ENCODE data around the gene COX18. TPM values are rescaled to one million over a fixed set of nuclear protein-coding genes. Genes with fewer than 3 reads are reported as not detected.

The COX18 gene
- total RNA-seq, 4 donors from 2014 or later, result 7.4 to 15.0 (median 12.7) TPM

DNA sequence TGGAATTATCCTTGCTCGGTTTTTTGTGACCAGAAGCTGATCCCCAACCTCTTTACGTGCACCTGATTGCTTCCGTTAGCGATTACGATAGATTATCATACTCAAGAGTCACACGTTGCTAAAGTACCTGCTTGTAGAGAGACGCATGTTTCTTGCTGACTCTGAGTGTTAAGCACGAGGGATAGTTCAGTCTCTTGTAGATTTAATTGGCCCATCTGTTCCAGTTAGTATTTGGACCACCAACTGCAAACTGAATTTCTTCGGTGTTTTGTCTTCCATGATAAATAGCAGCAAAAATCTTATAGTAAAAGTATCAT lies 516 bp upstream of the COX18 start:
- Histone ChIP-seq H3K4me1 (peaks cover 5 to 26% of the 10 kb centered on the region in 2 donors), H3K27ac (peak overlapping the region; percentile 88 to 94 (median 93)), H3K9me3 (no peaks in the 10 kb centered on the region), H3K27me3 (no peaks in the 10 kb centered on the region), H3K4me3 (peak overlapping the region; percentile 61 to 92 (median 86)), H3K36me3 (peaks cover 0 to 24% of the 10 kb centered on the region in 2 donors)
- DNase-seq (no peak), ATAC-seq (peak; percentile 9 to 15)
- TF ChIP-seq POLR2A (IDR thresholded peaks at IDR 0.05), result no peak
- TF ChIP-seq, protein P1, sequence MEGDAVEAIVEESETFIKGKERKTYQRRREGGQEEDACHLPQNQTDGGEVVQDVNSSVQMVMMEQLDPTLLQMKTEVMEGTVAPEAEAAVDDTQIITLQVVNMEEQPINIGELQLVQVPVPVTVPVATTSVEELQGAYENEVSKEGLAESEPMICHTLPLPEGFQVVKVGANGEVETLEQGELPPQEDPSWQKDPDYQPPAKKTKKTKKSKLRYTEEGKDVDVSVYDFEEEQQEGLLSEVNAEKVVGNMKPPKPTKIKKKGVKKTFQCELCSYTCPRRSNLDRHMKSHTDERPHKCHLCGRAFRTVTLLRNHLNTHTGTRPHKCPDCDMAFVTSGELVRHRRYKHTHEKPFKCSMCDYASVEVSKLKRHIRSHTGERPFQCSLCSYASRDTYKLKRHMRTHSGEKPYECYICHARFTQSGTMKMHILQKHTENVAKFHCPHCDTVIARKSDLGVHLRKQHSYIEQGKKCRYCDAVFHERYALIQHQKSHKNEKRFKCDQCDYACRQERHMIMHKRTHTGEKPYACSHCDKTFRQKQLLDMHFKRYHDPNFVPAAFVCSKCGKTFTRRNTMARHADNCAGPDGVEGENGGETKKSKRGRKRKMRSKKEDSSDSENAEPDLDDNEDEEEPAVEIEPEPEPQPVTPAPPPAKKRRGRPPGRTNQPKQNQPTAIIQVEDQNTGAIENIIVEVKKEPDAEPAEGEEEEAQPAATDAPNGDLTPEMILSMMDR (IDR thresholded peaks at IDR 0.05 in 4 of 5, conservative IDR thresholded peaks at IDR 0.05 in 1 of 5), result no peak
- in situ Hi-C loops (cut with MboI; ENCODE audit: low sequenced_read_pairs in 4 of 4) (loop anchor here in 2 of 4 donors (10.0 to 25.0 kb wide), 3 partner anchors 175 to 1092 kb away; partner anchors contain the start of genes ANKRD17 (in 1 of the 2) and MTHFD2L (in 1 of the 2)), intact Hi-C loops (cut with DNase I; ENCODE audit: low total_unique reads) (loop anchor here (5.0 kb wide), 1 partner anchor 52 kb away; no protein-coding TSS in a partner anchor)

- TF ChIP-seq, protein P1 (IDR thresholded peaks at IDR 0.05 in 4 of 5, conservative IDR thresholded peaks at IDR 0.05 in 1 of 5), result no peak
- TF ChIP-seq POLR2A (IDR thresholded peaks at IDR 0.05), result no peak
- H3K4me1 ChIP-seq, result peaks cover 5 to 26% of the 10 kb centered on the region in 2 donors
- no peaks in the 10 kb centered on the region for H3K27me3 ChIP-seq
- peak overlapping the region; percentile 88 to 94 (median 93) for H3K27ac ChIP-seq
- peaks cover 0 to 13% of the 10 kb centered on the region in 2 donors for H3K36me3 ChIP-seq
- peak overlapping the region; percentile 80 to 92 (median 86) for H3K4me3 ChIP-seq
- intact Hi-C loops (cut with DNase I; ENCODE audit: low total_unique reads) (loop anchor here (1.0 kb wide), 1 partner anchor 189 kb away; no protein-coding TSS in a partner anchor), in situ Hi-C loops (cut with MboI; ENCODE audit: low sequenced_read_pairs in 4 of 4) (loop anchor here in 3 of 4 donors (5.0 to 25.0 kb wide), 3 partner anchors 184 to 1094 kb away; partner anchors contain the start of genes ANKRD17 (in 1 of the 3) and MTHFD2L (in 1 of the 3))
- DNase-seq (no peak), ATAC-seq (peak; percentile 2 to 4)
- no peaks in the 10 kb centered on the region for H3K9me3 ChIP-seq
Observed at GRCh38 chr4:73068491-73069337, 802 bp downstream of the COX18 start.

- H3K27ac ChIP-seq, result peak overlapping the region; percentile 88 to 94 (median 93)
- in situ Hi-C loops (cut with MboI; ENCODE audit: low sequenced_read_pairs in 4 of 4) (loop anchor here in 3 of 4 donors (5.0 to 25.0 kb wide), 3 partner anchors 184 to 1094 kb away; partner anchors contain the start of genes ANKRD17 (in 1 of the 3) and MTHFD2L (in 1 of the 3)), intact Hi-C loops (cut with DNase I; ENCODE audit: low total_unique reads) (no loop called here)
- no peak for TF ChIP-seq POLR2A (IDR thresholded peaks at IDR 0.05)
- TF ChIP-seq, protein P1 (IDR thresholded peaks at IDR 0.05 in 4 of 5, conservative IDR thresholded peaks at IDR 0.05 in 1 of 5), result no peak
- peaks cover 5 to 26% of the 10 kb centered on the region in 2 donors for H3K4me1 ChIP-seq
- ATAC-seq (no peak), DNase-seq (no peak)
- H3K36me3 ChIP-seq, result peaks cover 0 to 17% of the 10 kb centered on the region in 2 donors
- H3K27me3 ChIP-seq, result no peaks in the 10 kb centered on the region
- H3K4me3 ChIP-seq, result peak overlapping the region; percentile 80 to 92 (median 86)
- no peaks in the 10 kb centered on the region for H3K9me3 ChIP-seq
Observed at GRCh38 chr4:73067971-73068394, 1.5 kb downstream of the COX18 start.

GRCh38 chr4:73066928-73067327 lies 2.6 kb downstream of the COX18 start:
- H3K9me3 ChIP-seq, result no peaks in the 10 kb centered on the region
- no peak for DNase-seq
- no peak overlapping the region for H3K4me3 ChIP-seq
- H3K27me3 ChIP-seq, result no peaks in the 10 kb centered on the region
- H3K36me3 ChIP-seq, result peaks cover 0 to 26% of the 10 kb centered on the region in 2 donors
- intact Hi-C loops (cut with DNase I; ENCODE audit: low total_unique reads), result no loop called here
- H3K27ac ChIP-seq, result no peak overlapping the region
- peaks cover 5 to 26% of the 10 kb centered on the region in 2 donors for H3K4me1 ChIP-seq
- no peak for ATAC-seq
- TF ChIP-seq POLR2A (IDR thresholded peaks at IDR 0.05), result no peak
- TF ChIP-seq, protein P1 (IDR thresholded peaks at IDR 0.05 in 4 of 5, conservative IDR thresholded peaks at IDR 0.05 in 1 of 5), result no peak
- in situ Hi-C loops (cut with MboI; ENCODE audit: low sequenced_read_pairs in 4 of 4), result loop anchor here in 3 of 4 donors (5.0 to 25.0 kb wide), 3 partner anchors 185 to 1095 kb away; partner anchors contain the start of genes ANKRD17 (in 1 of the 3) and MTHFD2L (in 1 of the 3)

Data from gastrocnemius medialis (tissue), 4 donors.